Measurements from ENCODE around the gene NPFF. TPM values are rescaled to one million over a fixed set of nuclear protein-coding genes. Genes with fewer than 3 reads are reported as not detected.

NPFF gene
- total and polyA plus RNA-seq, 2 donors: not detected

DNA sequence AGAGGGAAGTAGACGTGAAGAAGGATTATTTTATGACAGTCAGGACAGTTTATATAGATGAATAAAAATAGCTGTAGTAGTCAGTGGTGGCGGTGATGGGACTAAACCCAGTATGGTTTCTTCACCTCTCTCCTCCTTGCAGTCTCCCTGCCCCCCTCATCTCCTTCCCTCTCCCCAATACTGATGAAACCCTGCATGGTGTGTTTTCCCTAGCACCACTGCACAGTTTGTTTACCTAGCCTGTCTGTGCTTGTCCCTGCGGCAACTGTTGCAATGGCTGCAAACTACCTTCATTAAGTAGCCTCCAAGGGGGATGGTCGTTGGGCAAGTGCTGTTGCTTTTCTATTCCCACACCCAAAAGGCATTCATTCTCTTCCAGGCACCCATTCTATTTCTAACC is 40.6 kb downstream of the NPFF start:
- no peak overlapping the region for H3K27ac ChIP-seq (ENCODE audit: low read depth)
- 63% methylated on average over 4 of the region's 4 CpGs for WGBS
- no peak overlapping the region for H3K4me3 ChIP-seq (ENCODE audit: low read depth, low read length)
- peaks cover 16% of the 10 kb centered on the region for H3K36me3 ChIP-seq (ENCODE audit: insufficient read depth)
- no peaks in the 10 kb centered on the region for H3K4me1 ChIP-seq (ENCODE audit: insufficient read depth)
- DNase-seq (ENCODE audit: extremely low spot score): no peak

DNA sequence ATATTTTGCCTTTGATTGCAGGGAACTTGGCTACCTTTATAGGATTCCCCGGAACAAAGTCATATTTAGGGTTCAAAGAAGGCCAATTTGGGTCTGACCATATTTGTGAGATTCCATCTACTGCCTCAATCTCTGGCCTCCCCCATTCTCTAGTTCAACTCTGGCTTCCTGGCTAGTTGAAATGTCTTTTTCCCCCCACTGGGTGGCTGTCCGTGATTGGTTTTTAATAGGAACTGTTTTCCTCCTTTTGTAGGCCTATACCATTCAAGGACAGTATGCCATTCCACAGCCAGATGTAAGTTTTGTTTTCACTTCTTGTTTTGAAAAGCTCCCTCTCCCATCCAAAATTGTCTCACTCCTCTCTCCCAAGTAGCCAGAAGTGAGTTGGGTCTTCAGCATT is 41.6 kb downstream of the NPFF start:
- H3K4me1 ChIP-seq (ENCODE audit: insufficient read depth): no peaks in the 10 kb centered on the region
- H3K4me3 ChIP-seq (ENCODE audit: low read depth, low read length): no peak overlapping the region
- DNase-seq (ENCODE audit: extremely low spot score): no peak
- H3K36me3 ChIP-seq (ENCODE audit: insufficient read depth): peaks cover 19% of the 10 kb centered on the region
- 58% methylated on average over 2 of the region's 2 CpGs for WGBS
- H3K27ac ChIP-seq (ENCODE audit: low read depth): no peak overlapping the region

DNA sequence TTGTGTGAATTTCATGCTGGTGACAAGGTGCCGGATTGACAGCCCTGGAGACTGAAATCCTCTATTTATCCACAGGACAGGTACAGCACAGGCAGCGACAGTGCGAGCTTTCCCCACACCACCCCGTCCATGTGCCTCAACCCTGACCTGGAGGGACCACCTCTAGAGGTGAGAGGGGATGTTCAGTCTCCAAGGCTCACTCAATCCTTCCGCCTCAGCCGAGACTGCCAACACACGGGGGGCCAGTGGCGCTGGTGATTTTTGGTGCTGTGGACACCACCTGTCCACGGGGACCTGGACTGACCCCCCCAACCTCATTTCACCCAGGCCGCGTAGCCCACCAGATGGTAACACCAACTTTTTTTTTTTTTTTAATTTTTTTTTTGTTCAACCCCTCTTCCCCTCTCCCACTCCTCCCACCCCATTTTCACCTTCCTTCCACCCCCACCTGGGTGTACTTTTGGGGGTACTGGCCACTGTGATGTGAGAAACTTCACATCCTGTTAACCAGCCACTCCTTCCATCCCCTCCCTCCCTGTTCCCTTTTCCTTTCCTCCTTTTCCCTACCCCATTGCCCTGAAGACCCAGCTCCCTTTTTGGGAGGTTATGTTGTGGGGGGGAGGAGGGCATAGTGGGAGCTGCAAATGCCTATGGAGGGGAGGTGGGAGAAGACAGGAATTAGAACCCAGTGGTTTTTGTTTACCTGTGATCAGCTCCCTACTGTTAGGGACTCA is 42.4 kb downstream of the NPFF start:
- H3K4me3 ChIP-seq (ENCODE audit: low read depth, low read length): no peak overlapping the region
- no peak for DNase-seq (ENCODE audit: extremely low spot score)
- H3K36me3 ChIP-seq (ENCODE audit: insufficient read depth): peaks cover 18% of the 10 kb centered on the region
- no peaks in the 10 kb centered on the region for H3K4me1 ChIP-seq (ENCODE audit: insufficient read depth)
- 89% methylated on average over 11 of the region's 11 CpGs for WGBS
- no peak overlapping the region for H3K27ac ChIP-seq (ENCODE audit: low read depth)

- H3K27ac ChIP-seq (ENCODE audit: low read depth): no peak overlapping the region
- no peak for DNase-seq (ENCODE audit: extremely low spot score)
- H3K4me1 ChIP-seq (ENCODE audit: insufficient read depth): no peaks in the 10 kb centered on the region
- H3K4me3 ChIP-seq (ENCODE audit: low read depth, low read length): no peak overlapping the region
- whole genome bisulfite sequencing: 56% methylated on average over 5 of the region's 5 CpGs
- peaks cover 17% of the 10 kb centered on the region for H3K36me3 ChIP-seq (ENCODE audit: insufficient read depth)
These were observed 43.3 kb downstream of the NPFF start for GRCh38 chr12:53463802-53464560.

DNA sequence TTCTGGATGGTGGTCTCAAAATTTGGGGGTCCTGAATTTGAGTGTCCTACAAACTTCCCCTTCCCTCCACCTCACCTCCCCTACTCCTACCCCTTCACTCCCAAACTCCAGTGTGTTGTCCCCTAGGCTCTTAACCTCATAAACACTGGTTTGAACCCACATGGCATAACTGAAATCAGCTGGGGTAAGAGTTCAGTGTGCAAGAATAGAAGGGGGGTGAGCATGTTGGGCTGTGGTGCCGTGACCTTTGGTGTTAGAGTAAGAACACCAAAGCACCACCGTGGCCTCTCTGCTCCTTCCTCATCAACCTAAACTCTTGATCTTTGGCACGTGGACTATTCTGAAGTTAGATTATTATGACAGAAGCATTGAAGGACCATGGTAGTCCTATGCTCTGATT is 44.3 kb downstream of the NPFF start:
- Histone ChIP-seq H3K27ac (ENCODE audit: low read depth) (no peak overlapping the region), H3K4me1 (ENCODE audit: insufficient read depth) (no peaks in the 10 kb centered on the region)
- WGBS: 73% methylated on average over 3 of the region's 3 CpGs

DNA sequence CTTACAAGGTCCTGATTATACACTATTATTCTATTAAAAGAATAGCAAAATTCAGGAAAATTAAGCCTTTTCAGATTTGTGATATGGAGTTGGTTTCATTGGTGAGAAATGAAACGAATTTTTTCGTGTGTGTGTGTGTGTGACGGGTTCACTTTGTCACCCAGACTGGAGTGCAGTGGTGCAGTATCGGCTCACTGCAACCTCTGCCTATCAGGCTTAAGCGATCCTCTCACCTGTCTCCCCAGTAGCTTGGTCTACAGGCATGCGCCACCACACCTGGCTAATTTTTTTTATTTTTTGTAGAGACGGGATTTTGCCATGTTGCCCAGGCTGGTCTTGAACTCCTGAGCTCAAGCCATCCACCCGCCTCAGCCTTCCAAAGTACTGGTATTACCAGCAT is 45.7 kb downstream of the NPFF start:
- Histone ChIP-seq H3K4me1 (ENCODE audit: insufficient read depth) (no peaks in the 10 kb centered on the region), H3K36me3 (ENCODE audit: insufficient read depth) (peaks cover 18% of the 10 kb centered on the region), H3K4me3 (ENCODE audit: low read depth, low read length) (no peak overlapping the region), H3K27ac (ENCODE audit: low read depth) (no peak overlapping the region)
- WGBS: 85% methylated on average over 8 of the region's 8 CpGs
- no peak for DNase-seq (ENCODE audit: extremely low spot score)

More for the DNA sequence above, 44.3 kb downstream of the NPFF start:
- no peak overlapping the region for H3K4me3 ChIP-seq (ENCODE audit: low read depth, low read length)
- peaks cover 18% of the 10 kb centered on the region for H3K36me3 ChIP-seq (ENCODE audit: insufficient read depth)
- no peak for DNase-seq (ENCODE audit: extremely low spot score)

GRCh38 chr12:53461059-53461458 is 46.2 kb downstream of the NPFF start:
- Histone ChIP-seq H3K4me3 (ENCODE audit: low read depth, low read length) (no peak overlapping the region), H3K4me1 (ENCODE audit: insufficient read depth) (no peaks in the 10 kb centered on the region), H3K27ac (ENCODE audit: low read depth) (no peak overlapping the region), H3K36me3 (ENCODE audit: insufficient read depth) (peaks cover 18% of the 10 kb centered on the region)
- DNase-seq (ENCODE audit: extremely low spot score): no peak
- WGBS: 68% methylated on average over 3 of the region's 3 CpGs

DNA sequence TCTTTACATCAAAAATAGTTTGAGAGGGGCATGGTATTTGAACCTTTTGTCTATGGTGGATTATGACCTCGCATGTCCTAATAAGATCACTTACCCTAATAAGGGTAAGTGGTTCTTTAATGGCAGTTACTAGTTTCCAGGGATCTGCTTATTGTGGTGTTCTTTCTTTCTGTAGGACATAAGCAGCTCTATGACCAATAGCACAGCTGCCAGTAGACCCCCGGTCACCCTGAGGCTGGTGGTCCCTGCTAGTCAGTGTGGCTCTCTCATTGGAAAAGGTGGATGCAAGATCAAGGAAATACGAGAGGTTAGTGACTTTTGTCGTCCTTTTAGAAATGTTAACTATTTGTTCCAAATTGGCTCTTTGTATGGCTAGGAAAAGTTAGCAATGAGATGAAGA is 48.2 kb downstream of the NPFF start:
- DNase-seq (ENCODE audit: extremely low spot score): no peak
- Histone ChIP-seq H3K4me3 (ENCODE audit: low read depth, low read length) (no peak overlapping the region), H3K27ac (ENCODE audit: low read depth) (no peak overlapping the region), H3K4me1 (ENCODE audit: insufficient read depth) (no peaks in the 10 kb centered on the region), H3K36me3 (ENCODE audit: insufficient read depth) (peaks cover 13% of the 10 kb centered on the region)
- 73% methylated on average over 4 of the region's 4 CpGs for WGBS

Small RNA genes lying within 50 kb of the gene (small RNA-seq; reads per million reads assigned to genes)
- not detected for gene AC023509.3

Other genes starting within 250 kb of the NPFF start
- 4.5 TPM for gene ESPL1, start 239.2 kb downstream of the NPFF start, total RNA-seq
- 0.33 TPM for gene ESPL1, start 239.2 kb downstream of the NPFF start, polyA plus RNA-seq
- gene PFDN5, start 211.9 kb downstream of the NPFF start, total RNA-seq: 432 TPM
- gene PFDN5, start 211.9 kb downstream of the NPFF start, polyA plus RNA-seq: 812 TPM
- gene MYG1, start 207.8 kb downstream of the NPFF start, total RNA-seq: 17.9 TPM
- gene MYG1, start 207.8 kb downstream of the NPFF start, polyA plus RNA-seq: 66.3 TPM
- gene AAAS, start 185.9 kb downstream of the NPFF start, total RNA-seq: 33.3 TPM
- gene AAAS, start 185.9 kb downstream of the NPFF start, polyA plus RNA-seq: 45.4 TPM
- not detected for gene SP7, start 171.1 kb downstream of the NPFF start, total RNA-seq
- not detected for gene SP7, start 171.1 kb downstream of the NPFF start, polyA plus RNA-seq
- 60.5 TPM for gene SP1, start 127.3 kb downstream of the NPFF start, total RNA-seq
- gene SP1, start 127.3 kb downstream of the NPFF start, polyA plus RNA-seq: 32.4 TPM
- gene AMHR2, start 83.6 kb downstream of the NPFF start, total RNA-seq: not detected
- 0.18 TPM for gene AMHR2, start 83.6 kb downstream of the NPFF start, polyA plus RNA-seq
- gene PRR13, start 65.8 kb downstream of the NPFF start, total RNA-seq: 22.0 TPM
- gene PRR13, start 65.8 kb downstream of the NPFF start, polyA plus RNA-seq: 198 TPM
- 395 TPM for gene PCBP2, start 55.4 kb downstream of the NPFF start, total RNA-seq
- gene PCBP2, start 55.4 kb downstream of the NPFF start, polyA plus RNA-seq: 420 TPM
- 17.3 TPM for gene MAP3K12, start 8.0 kb downstream of the NPFF start, total RNA-seq
- 27.4 TPM for gene MAP3K12, start 8.0 kb downstream of the NPFF start, polyA plus RNA-seq
- gene TARBP2, start 6.2 kb downstream of the NPFF start, total RNA-seq: 22.2 TPM
- 24.1 TPM for gene TARBP2, start 6.2 kb downstream of the NPFF start, polyA plus RNA-seq
- gene ATF7, start 118.9 kb upstream of the NPFF start, total RNA-seq: 24.1 TPM
- 28.2 TPM for gene ATF7, start 118.9 kb upstream of the NPFF start, polyA plus RNA-seq
- 109 TPM for gene ATP5MC2, start 168.6 kb upstream of the NPFF start, total RNA-seq
- 513 TPM for gene ATP5MC2, start 168.6 kb upstream of the NPFF start, polyA plus RNA-seq
- 85.4 TPM for gene CALCOCO1, start 220.0 kb upstream of the NPFF start, total RNA-seq
- 280 TPM for gene CALCOCO1, start 220.0 kb upstream of the NPFF start, polyA plus RNA-seq
- gene CISTR, start 244.5 kb upstream of the NPFF start, total RNA-seq: not detected
- gene CISTR, start 244.5 kb upstream of the NPFF start, polyA plus RNA-seq: not detected